Ovary (tissue), 3 donors: ENCODE results near the gene BHLHE23.

Source experiments
- CTCF ChIP-seq, 3 donors: fragments of 450-650 bp in 2 of 3; fragments of 200-600 bp in 1 of 3; IDR thresholded peaks; one replicate each; pipeline versions ENCODE4 v1.5.1 to v1.8.0; 2016 to 2022; ENCODE audit warnings: antibody characterized with exemption in 3 of 3, mild to moderate bottlenecking in 1 of 3
- POLR2A ChIP-seq: fragments of 450-650 bp; IDR thresholded peaks from one replicate; pipeline ENCODE4 v1.6.1; 2017; ENCODE audit warnings: antibody characterized with exemption, mild to moderate bottlenecking, moderate library complexity
- donor health status: DM: no; HTN: no; CAD: no.

- TF ChIP-seq CTCF (IDR thresholded peaks at IDR 0.05) (no peak), POLR2A (no peak)
Observed at GRCh38 chr20:63054103-63054474, 47.3 kb upstream of the BHLHE23 start.
